Glomerular visceral epithelial cell (primary cell): ENCODE data around the gene DMRTC1.
"Not testable (repeated sequence)": the region's sequence is repeated elsewhere in the genome, so short reads cannot be mapped to it uniquely, and the experiment has no call there.

ENCODE experiments used
- DNase-seq: peaks from one replicate; pipeline ENCODE4 v3.0.0-alpha.2; 2016; ENCODE audit errors: extremely low spot score

The DMRTC1 gene

DNA sequence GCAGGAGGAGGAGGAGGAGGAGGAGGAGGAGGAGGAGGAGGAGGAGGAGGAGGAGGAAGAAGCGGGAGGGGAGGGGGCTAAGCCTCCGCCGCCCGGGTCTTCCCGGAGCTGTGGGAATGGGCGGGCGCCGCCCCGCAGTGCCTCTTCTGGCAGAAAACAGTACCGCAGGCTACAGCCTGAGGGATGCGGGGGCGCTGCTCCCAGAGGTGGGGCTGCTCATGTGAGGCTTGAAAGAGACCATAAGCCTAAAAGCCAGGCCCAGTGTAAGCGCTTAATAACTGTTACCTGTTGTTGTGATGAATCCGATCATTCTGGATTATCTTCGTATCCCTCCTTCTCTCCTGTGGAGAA lies at the start of gene DMRTC1:
Gene DMRTC1 (minus strand): TSS at position 19 of the 351 bp plus-strand sequence. CDS start 68,143 bp downstream, outside the sequence.
- DNase-seq, result not testable (repeated sequence)

- not testable (repeated sequence) for DNase-seq
Observed at GRCh38 chrX:72980894-72981469, 37.3 kb upstream of the DMRTC1 start.

GRCh38 chrX:72974885-72975284 lies 31.2 kb upstream of the DMRTC1 start:
- DNase-seq, result not testable (repeated sequence)

GRCh38 chrX:72971859-72972258 lies 28.2 kb upstream of the DMRTC1 start:
- not testable (repeated sequence) for DNase-seq

GRCh38 chrX:72959971-72960370 lies 16.3 kb upstream of the DMRTC1 start:
- DNase-seq, result not testable (repeated sequence)

DNA sequence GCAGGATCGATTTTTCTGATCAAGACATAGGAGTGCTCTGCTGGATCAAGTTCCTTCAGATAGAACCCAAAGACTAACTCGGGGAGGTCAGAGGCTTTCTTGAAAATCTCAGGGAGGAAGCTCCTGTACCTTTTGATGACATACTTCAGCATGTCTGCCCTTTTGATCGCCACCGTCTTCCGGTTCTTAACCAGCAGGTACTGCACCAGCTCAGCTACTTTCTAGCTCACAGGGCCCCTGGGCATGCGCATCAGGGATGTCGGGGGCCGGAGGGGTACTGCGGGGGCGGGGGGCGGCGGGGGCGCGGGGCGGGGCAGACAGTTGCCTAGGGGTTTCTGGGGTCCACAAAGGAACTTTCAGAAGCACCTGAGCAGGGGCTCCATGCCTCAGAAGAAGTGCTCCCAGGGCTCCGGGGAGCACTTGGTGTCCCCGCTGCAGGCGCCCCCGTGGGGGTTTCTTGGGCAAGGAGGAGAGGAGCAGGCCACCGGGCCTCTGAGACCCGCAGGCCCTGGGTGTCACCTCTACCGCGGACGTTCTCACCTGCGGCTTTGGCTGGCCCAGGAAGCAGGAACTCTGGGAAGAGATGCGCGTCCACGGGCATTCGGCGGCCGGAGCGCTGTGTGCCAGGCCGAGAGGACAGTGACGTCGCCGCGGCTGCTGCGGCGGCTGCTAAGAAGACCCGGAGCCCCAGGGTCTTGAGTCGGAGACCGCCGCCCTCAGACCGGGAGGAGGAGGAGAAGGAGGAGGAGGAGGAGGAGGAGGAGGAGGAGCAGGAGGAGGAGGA lies 410 bp downstream of the DMRTC1 start:
- DNase-seq, result not testable (repeated sequence)

GRCh38 chrX:72942272-72942671 lies 1.4 kb downstream of the DMRTC1 start:
- not testable (repeated sequence) for DNase-seq

GRCh38 chrX:72937906-72938305 lies 5.7 kb downstream of the DMRTC1 start, which contains the start of gene FAM236A:
TSS of gene FAM236A (plus strand) at chrX:72938206. CDS start at chrX:72938263, 57 bp downstream.
- not testable (repeated sequence) for DNase-seq

GRCh38 chrX:72936882-72937455 lies 6.7 kb downstream of the DMRTC1 start:
- DNase-seq, result not testable (repeated sequence)

DNA sequence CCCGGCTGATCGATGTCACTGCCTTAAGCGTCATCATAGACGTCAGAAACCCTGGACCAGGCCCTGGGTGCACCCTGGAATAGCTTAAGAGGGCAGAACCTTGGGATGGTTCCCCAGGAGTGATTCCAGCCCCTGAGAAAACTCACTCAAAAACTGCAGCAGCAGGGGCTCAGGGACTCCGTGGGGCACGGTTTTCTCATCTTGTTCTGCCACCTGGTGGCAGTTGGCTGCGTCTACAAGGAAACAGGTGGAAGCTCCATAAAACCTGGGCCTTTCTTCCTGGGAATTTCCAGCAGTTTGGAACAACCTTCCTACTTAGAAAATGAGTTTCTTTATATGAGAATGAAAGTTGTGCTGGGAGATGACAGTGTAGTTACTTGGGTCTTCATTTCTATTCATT lies 7.2 kb downstream of the DMRTC1 start:
- DNase-seq, result not testable (repeated sequence)

DNA sequence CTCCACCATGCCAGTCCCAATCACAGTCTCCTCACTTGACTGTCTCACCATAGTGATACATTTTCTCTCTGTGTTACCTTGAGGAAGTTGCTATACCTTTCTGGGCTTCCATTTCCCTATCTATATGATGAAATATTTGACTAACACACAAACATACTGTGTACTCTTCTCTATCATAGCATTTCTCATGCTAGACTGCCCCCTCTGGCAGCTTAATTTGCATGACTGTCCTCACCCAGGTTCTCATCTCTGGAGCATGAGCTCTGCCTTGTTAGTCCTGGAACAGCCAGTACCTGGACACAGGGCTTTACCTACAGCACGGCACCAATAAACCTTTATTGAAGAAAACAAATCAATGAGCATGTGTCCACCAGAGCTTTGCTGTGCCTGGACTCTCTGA lies 11.4 kb downstream of the DMRTC1 start:
- DNase-seq, result not testable (repeated sequence)

DNA sequence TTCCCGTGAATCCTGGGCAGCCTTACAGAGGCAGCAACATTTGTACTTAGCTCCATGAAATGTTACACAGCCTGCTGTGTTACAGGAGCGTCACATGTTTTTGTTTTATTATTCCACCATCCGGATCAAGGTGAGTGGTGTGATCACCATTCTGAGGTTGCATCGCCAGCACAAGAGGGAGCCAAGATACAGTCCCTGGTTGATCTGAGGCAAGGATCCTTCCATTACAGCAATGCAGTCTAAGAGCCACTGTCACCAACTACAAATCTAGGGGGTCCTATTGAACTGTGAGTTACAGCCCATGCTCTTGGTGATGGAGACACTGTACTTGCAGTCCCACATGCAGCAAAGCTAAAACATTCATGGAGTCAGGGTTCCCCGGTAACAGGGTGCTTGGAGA lies 27.5 kb downstream of the DMRTC1 start:
- DNase-seq, result not testable (repeated sequence)

GRCh38 chrX:72912315-72912714 lies 31.3 kb downstream of the DMRTC1 start, which contains the start of gene FAM236C:
TSS of gene FAM236C (plus strand) at chrX:72912615. CDS start at chrX:72912715, 100 bp downstream.
- DNase-seq, result not testable (repeated sequence)

DNA sequence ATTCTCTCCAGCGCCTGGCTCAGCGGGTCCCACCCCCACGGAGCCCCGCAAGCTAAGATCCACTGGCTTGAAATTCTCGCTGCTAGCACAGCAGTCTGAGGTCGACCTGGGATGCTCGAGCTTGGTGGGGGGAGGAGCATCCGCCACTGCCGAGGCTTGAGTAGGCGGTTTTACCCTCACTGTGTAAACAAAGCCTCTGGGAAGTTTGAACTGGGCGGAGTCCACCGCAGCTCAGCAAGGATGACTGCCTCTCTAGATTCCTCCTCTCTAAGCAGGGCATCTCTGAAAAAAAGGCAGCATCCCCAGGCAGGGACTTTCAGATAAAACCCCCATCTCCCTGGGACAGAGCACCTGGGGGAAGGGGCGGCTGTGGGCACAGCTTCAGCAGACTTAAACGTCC lies 53.9 kb downstream of the DMRTC1 start:
- not testable (repeated sequence) for DNase-seq

- not testable (repeated sequence) for DNase-seq
Observed at GRCh38 chrX:72882898-72883297, 60.7 kb downstream of the DMRTC1 start.

- DNase-seq, result not testable (repeated sequence)
Observed at GRCh38 chrX:72837532-72837931, 106.1 kb downstream of the DMRTC1 start.

- not testable (repeated sequence) for DNase-seq
Observed at GRCh38 chrX:72830701-72831100, 112.9 kb downstream of the DMRTC1 start.
